ENCODE results near the gene OAF.

The OAF gene

DNA sequence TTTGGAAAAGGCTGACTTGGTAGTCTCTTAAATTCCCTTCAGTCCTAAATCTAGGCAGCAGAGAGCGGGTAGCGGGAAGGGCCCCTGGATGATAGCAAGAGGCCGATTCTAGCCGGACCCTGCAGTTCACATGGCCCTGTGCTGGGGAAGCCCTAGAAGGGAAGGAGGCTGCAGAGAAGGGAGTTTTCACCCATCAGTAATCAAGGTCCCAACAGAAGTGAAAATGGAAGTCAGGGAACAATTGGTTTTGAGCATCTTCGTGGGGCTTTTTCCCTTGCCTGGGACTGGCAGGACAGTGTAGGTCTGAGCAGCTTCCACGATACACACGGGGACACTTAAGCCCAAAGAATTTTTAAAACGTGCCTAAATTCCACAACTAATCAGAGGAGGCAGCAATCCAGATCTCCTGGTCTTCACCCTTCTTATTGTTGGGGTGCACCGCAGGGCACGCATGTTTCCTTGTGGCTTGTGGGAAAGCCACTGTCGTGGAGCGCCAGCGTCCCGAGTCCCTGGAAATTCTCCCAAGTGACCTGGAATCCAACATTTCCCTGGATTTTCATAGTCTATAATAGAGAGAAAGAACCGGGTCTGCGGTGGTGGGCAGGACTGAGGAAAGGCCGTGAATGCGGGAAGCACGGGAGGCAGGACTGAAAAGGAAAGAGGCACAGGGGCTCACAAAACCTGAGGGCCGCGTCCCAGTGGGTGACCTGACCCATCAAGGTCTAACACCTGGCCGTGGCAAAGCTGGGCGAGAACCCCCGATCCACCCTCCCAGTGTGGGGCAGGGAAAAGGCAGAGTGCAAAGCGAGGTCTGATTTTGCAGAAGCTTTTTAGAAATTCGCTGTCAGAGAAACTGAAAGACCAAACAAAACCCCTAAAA lies 846 bp upstream of the OAF start:
- H3K4me3 ChIP-seq (ENCODE audit: control insufficient read depth, low read depth, low read length): peak overlapping the region; percentile 77
- no peak for TF ChIP-seq CTCF (IDR thresholded peaks at IDR 0.05; ENCODE audit: control insufficient read depth, insufficient read depth, low read depth, low read length, missing control alignments)
- no peak for DNase-seq (ENCODE audit: low read depth)

GRCh38 chr11:120211522-120212258 lies 858 bp downstream of the OAF start:
- TF ChIP-seq CTCF (IDR thresholded peaks at IDR 0.05; ENCODE audit: control insufficient read depth, insufficient read depth, low read depth, low read length, missing control alignments): no peak
- peak overlapping the region; percentile 77 for H3K4me3 ChIP-seq (ENCODE audit: control insufficient read depth, low read depth, low read length)
- no peak for DNase-seq (ENCODE audit: low read depth)

- TF ChIP-seq CTCF (IDR thresholded peaks at IDR 0.05; ENCODE audit: control insufficient read depth, insufficient read depth, low read depth, low read length, missing control alignments): no peak
These were observed 1.5 kb downstream of the OAF start for GRCh38 chr11:120212259-120212878.

GRCh38 chr11:120212926-120213325 lies 2.1 kb downstream of the OAF start:
- no peak for DNase-seq (ENCODE audit: low read depth)
- TF ChIP-seq CTCF (IDR thresholded peaks at IDR 0.05; ENCODE audit: control insufficient read depth, insufficient read depth, low read depth, low read length, missing control alignments): no peak
- H3K4me3 ChIP-seq (ENCODE audit: control insufficient read depth, low read depth, low read length): peak overlapping the region; percentile 77

More at GRCh38 chr11:120212259-120212878, 1.5 kb downstream of the OAF start:
- no peak for DNase-seq (ENCODE audit: low read depth)
- H3K4me3 ChIP-seq (ENCODE audit: control insufficient read depth, low read depth, low read length): peak overlapping the region; percentile 77

- H3K4me3 ChIP-seq (ENCODE audit: control insufficient read depth, low read depth, low read length): no peak overlapping the region
- TF ChIP-seq CTCF (IDR thresholded peaks at IDR 0.05; ENCODE audit: control insufficient read depth, insufficient read depth, low read depth, low read length, missing control alignments): no peak
- no peak for DNase-seq (ENCODE audit: low read depth)
These were observed 3.7 kb downstream of the OAF start for GRCh38 chr11:120214581-120214980.

- TF ChIP-seq CTCF (IDR thresholded peaks at IDR 0.05; ENCODE audit: control insufficient read depth, insufficient read depth, low read depth, low read length, missing control alignments): no peak
- DNase-seq (ENCODE audit: low read depth): no peak
- H3K4me3 ChIP-seq (ENCODE audit: control insufficient read depth, low read depth, low read length): no peak overlapping the region
These were observed 4.8 kb downstream of the OAF start for GRCh38 chr11:120215634-120216033.

Data from AG09309 (cell line).